Panc1 (cell line): ENCODE results near the gene BRICD5.

Experiments
- REST ChIP-seq, 2 experiments: IDR thresholded peaks; 2 replicates each; pipeline ENCODE4 v1.6.1; 2011 to 2012; ENCODE audit warnings: low read depth in 2 of 2, control low read depth in 1 of 2, low read length in 1 of 2, mild to moderate bottlenecking in 1 of 2, moderate library complexity in 1 of 2; ENCODE audit not compliant: insufficient read depth in 1 of 2
- TF ChIP-seq, protein P1 (sequence below): fragments of 450-650 bp; IDR thresholded peaks from 2 replicates; pipeline ENCODE4 v1.5.1; 2017; ENCODE audit warnings: mild to moderate bottlenecking

DNA sequence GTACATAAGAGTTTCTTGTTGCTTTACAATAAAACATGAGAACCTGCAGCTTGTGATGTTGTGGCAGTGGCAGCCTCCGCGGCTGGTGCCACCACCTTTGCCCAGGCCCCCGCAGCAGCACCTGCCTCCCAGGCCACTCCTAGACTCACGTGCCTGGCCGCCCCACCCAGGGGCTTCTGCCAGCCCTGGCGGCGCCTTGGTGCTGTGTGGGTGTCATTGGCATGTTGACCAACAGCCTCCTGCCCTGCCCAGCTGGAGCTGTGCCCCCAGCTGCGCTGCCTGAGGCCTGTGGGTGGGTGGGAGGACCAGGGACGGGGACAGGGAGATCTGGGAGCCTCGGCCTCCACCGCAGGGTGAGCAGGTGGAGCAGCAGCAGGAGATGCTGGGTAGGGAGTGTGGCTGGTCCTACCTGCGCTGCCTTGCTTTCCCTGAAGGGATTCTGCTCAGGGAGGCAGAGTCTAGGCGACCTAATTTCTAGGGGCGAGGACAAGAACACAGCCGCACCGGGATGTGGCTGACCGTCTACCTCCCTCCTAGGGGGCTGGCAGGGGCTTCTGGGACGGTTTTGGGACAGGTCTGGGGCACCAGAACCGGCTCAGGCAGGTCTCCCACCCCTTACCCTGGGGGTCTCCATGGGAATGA is 25.2 kb upstream of the BRICD5 start:
- no peak for TF ChIP-seq REST (IDR thresholded peaks at IDR 0.05; ENCODE audit: insufficient read depth in 1 of 2, low read depth in 2 of 2, low read length in 1 of 2)
- TF ChIP-seq, protein P1, sequence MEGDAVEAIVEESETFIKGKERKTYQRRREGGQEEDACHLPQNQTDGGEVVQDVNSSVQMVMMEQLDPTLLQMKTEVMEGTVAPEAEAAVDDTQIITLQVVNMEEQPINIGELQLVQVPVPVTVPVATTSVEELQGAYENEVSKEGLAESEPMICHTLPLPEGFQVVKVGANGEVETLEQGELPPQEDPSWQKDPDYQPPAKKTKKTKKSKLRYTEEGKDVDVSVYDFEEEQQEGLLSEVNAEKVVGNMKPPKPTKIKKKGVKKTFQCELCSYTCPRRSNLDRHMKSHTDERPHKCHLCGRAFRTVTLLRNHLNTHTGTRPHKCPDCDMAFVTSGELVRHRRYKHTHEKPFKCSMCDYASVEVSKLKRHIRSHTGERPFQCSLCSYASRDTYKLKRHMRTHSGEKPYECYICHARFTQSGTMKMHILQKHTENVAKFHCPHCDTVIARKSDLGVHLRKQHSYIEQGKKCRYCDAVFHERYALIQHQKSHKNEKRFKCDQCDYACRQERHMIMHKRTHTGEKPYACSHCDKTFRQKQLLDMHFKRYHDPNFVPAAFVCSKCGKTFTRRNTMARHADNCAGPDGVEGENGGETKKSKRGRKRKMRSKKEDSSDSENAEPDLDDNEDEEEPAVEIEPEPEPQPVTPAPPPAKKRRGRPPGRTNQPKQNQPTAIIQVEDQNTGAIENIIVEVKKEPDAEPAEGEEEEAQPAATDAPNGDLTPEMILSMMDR = no peak
